HepG2 (cell line): Measurements from ENCODE around the gene TAF1C. TPM values are rescaled to one million over a fixed set of nuclear protein-coding genes. Genes with fewer than 3 reads are reported as not detected.
A peak's percentile ranks its signal among the peaks of the same experiment; 100 is the strongest.

ENCODE experiments used
- CHD4 ChIP-seq: fragments of 200-600 bp; sonication (generic); IDR thresholded peaks from 2 replicates; pipeline ENCODE4 v1.7.0; 2017; ENCODE audit warnings: mild to moderate bottlenecking, low read length, borderline replicate concordance
- ELF1 ChIP-seq: sonication (generic); formaldehyde crosslinking; IDR thresholded peaks from 2 replicates; pipeline ENCODE4 v1.4.0; 2020; ENCODE audit warnings: missing genetic modification reagents
- RFXANK ChIP-seq: IDR thresholded peaks from 2 replicates; pipeline ENCODE4 v1.6.1; 2016
- ZC3H4 ChIP-seq: sonication (generic); formaldehyde crosslinking; IDR thresholded peaks from 2 replicates; pipeline ENCODE4 v1.4.0; 2020; ENCODE audit warnings: missing genetic modification reagents, borderline replicate concordance
- ZNF318 ChIP-seq: sonication (generic); formaldehyde crosslinking; IDR thresholded peaks from 2 replicates; pipeline ENCODE4 v1.4.0; 2020; ENCODE audit warnings: mild to moderate bottlenecking, missing genetic modification reagents
- ZNF326 ChIP-seq: sonication (generic); formaldehyde crosslinking; IDR thresholded peaks from 2 replicates; pipeline ENCODE4 v1.4.0; 2020; ENCODE audit warnings: missing genetic modification reagents, borderline replicate concordance
- ZNF343 ChIP-seq: sonication (generic); formaldehyde crosslinking; IDR thresholded peaks from 2 replicates; pipeline ENCODE4 v1.4.0; 2020; ENCODE audit warnings: mild to moderate bottlenecking, missing genetic modification reagents
- ZNF44 ChIP-seq: sonication (generic); formaldehyde crosslinking; IDR thresholded peaks from 2 replicates; pipeline ENCODE4 v1.5.1; 2020; ENCODE audit warnings: mild to moderate bottlenecking, missing genetic modification reagents
- ZNF451 ChIP-seq: sonication (generic); formaldehyde crosslinking; IDR thresholded peaks from 2 replicates; pipeline ENCODE4 v1.5.0; 2020; ENCODE audit warnings: mild to moderate bottlenecking, missing genetic modification reagents
- ZNF552 ChIP-seq: sonication (generic); formaldehyde crosslinking; IDR thresholded peaks from 2 replicates; pipeline ENCODE4 v1.9.0; 2022; ENCODE audit warnings: missing genetic modification reagents, mild to moderate bottlenecking, borderline replicate concordance
- ZNF563 ChIP-seq: sonication (generic); formaldehyde crosslinking; IDR thresholded peaks from 2 replicates; pipeline ENCODE4 v1.8.0; 2022; ENCODE audit warnings: mild to moderate bottlenecking, moderate library complexity, missing genetic modification reagents
- polyA plus RNA-seq, 8 experiments: library from polyadenylated mRNA; depleted of rRNA in 3 of 8; stranded (reverse) in 7 of 8; unstranded in 1 of 8; fragments of >200 nt; fragmentation: Illumina TruSeq in 4 of 8; extraction: Trizol in 4 of 8; gene quantifications; 2 replicates each; pipeline versions ENCODE4 v1.2.1 to v1.2.3, GENCODE V29; 2011 to 2016; ENCODE audit warnings: low read depth in 4 of 8, missing spikeins in 1 of 8, mixed read lengths in 1 of 8; ENCODE audit not compliant: insufficient read depth in 1 of 8
- total RNA-seq, 5 experiments: library from RNA; depleted of rRNA; stranded (reverse); fragments of >200 nt; fragmentation: Illumina TruSeq; extraction: Trizol; gene quantifications; 2 replicates each; pipeline ENCODE4 v1.2.3, GENCODE V29; 2016; ENCODE audit warnings: low read depth in 1 of 5
- TF ChIP-seq, protein P1 (sequence below), 2 experiments: sonication (generic) in 1 of 2; formaldehyde crosslinking in 1 of 2; IDR thresholded peaks; 2 replicates each; pipeline versions ENCODE4 v1.6.1 to v1.9.0; 2014 to 2022; ENCODE audit warnings: antibody characterized with exemption in 1 of 2, borderline replicate concordance in 1 of 2, inconsistent platforms in 1 of 2, low read depth in 1 of 2, missing genetic modification reagents in 1 of 2
- TF ChIP-seq, protein P2 (sequence below): sonication (generic); formaldehyde crosslinking; conservative IDR thresholded peaks from 2 replicates; pipeline ENCODE4 v1.4.0; 2020; ENCODE audit warnings: missing genetic modification reagents

TAF1C gene
- total and polyA plus RNA-seq, 2 of the 13 experiments (the other 11 are each of a cell fraction or from before 2014, with no cell fraction given) = 15.6 to 20.8 TPM

DNA sequence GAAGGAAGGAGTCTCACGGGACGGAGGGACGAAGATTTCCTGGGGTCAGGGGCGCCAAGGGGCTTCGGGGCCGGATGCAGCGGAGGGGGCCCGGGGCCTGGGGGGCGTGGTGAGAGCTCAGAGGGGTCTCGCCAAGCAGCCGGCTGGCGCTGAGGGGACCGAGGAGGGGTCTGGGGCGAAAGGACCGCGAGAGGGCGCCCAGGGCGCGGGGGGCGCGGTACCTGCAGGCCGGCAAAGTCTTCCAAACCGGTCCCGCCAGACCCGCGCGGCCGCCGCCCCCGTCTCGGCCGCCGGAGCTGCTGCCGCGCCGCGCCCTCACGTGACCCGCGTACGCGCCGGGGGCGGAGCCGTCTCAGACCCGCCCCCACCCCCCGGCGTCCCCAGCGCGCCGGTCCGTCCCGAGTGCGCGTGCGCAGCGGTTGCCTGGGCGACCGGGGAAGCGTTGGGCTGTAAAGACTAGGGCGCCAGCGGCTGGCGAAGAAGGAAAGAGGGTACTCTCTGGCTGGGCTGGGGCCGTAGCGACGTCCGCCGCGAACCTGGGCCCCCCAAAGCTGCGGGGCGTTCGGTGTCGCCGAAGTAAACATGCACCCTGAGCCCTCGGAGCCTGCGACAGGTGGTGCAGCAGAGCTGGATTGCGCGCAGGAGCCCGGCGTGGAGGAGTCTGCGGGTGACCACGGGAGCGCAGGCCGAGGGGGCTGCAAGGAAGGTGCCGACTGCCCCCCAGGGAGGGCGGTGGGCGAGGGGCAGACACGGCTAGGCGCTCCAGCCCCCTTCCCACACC is 41.8 kb downstream of the TAF1C start, which contains the start of the genes DNAAF1 and HSDL1 (continued):
- TF ChIP-seq, protein P1, sequence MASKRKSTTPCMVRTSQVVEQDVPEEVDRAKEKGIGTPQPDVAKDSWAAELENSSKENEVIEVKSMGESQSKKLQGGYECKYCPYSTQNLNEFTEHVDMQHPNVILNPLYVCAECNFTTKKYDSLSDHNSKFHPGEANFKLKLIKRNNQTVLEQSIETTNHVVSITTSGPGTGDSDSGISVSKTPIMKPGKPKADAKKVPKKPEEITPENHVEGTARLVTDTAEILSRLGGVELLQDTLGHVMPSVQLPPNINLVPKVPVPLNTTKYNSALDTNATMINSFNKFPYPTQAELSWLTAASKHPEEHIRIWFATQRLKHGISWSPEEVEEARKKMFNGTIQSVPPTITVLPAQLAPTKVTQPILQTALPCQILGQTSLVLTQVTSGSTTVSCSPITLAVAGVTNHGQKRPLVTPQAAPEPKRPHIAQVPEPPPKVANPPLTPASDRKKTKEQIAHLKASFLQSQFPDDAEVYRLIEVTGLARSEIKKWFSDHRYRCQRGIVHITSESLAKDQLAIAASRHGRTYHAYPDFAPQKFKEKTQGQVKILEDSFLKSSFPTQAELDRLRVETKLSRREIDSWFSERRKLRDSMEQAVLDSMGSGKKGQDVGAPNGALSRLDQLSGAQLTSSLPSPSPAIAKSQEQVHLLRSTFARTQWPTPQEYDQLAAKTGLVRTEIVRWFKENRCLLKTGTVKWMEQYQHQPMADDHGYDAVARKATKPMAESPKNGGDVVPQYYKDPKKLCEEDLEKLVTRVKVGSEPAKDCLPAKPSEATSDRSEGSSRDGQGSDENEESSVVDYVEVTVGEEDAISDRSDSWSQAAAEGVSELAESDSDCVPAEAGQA (IDR thresholded peaks at IDR 0.05; ENCODE audit: low read depth) = no peak
- TF ChIP-seq, protein P1 (CRISPR knock-in tag; IDR thresholded peaks at IDR 0.05; ENCODE audit: borderline replicate concordance) = 0 out of 2 replicates have a peak, but pooled peaks have one; percentile 40
- no peak for TF ChIP-seq ZNF343 (CRISPR knock-in tag)
- no peak for TF ChIP-seq CHD4
- peak; percentile 42; the same call in 1 of the 2 replicates for TF ChIP-seq ZNF451 (CRISPR knock-in tag)
- peak; percentile 48; the same call in 1 of the 2 replicates for TF ChIP-seq ZNF563 (CRISPR knock-in tag)
- no peak for TF ChIP-seq ZNF318 (CRISPR knock-in tag)
- no peak for TF ChIP-seq ZNF552 (CRISPR knock-in tag)
- no peak for TF ChIP-seq ZNF326 (CRISPR knock-in tag)
- no peak for TF ChIP-seq RFXANK
- TF ChIP-seq ZC3H4 = no peak
- TF ChIP-seq ZNF44 (CRISPR knock-in tag) = no peak
- no peak for TF ChIP-seq ELF1 (CRISPR knock-in tag)
- TF ChIP-seq, protein P2, sequence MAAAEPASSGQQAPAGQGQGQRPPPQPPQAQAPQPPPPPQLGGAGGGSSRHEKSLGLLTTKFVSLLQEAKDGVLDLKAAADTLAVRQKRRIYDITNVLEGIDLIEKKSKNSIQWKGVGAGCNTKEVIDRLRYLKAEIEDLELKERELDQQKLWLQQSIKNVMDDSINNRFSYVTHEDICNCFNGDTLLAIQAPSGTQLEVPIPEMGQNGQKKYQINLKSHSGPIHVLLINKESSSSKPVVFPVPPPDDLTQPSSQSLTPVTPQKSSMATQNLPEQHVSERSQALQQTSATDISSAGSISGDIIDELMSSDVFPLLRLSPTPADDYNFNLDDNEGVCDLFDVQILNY (CRISPR knock-in tag) = no peak
